Measurements from ENCODE around the gene CENPP.
A peak's percentile ranks its signal among the peaks of the same experiment; 100 is the strongest.
"Not testable (repeated sequence)": the region's sequence is repeated elsewhere in the genome, so short reads cannot be mapped to it uniquely, and the experiment has no call there.

The CENPP gene

GRCh38 chr9:92564504-92564903, 238.8 kb downstream of the CENPP start:
- H3K27me3 ChIP-seq (ENCODE audit: control insufficient read depth, insufficient read depth, low read length) = no peaks in the 10 kb centered on the region
- H3K9ac ChIP-seq (ENCODE audit: low read depth, low read length) = no peak overlapping the region
- H3K36me3 ChIP-seq (ENCODE audit: control insufficient read depth, insufficient read depth, low read length) = no peaks in the 10 kb centered on the region
- H3K9me3 ChIP-seq (ENCODE audit: control insufficient read depth, insufficient read depth, low read length) = no peaks in the 10 kb centered on the region
- H3K4me1 ChIP-seq (ENCODE audit: control insufficient read depth, insufficient read depth, low read length) = no peaks in the 10 kb centered on the region
- H3K4me3 ChIP-seq (ENCODE audit: low read depth, low read length) = no peak overlapping the region

GRCh38 chr9:92564982-92565381, 239.2 kb downstream of the CENPP start:
- Histone ChIP-seq H3K9ac (ENCODE audit: low read depth, low read length) (no peak overlapping the region), H3K27me3 (ENCODE audit: control insufficient read depth, insufficient read depth, low read length) (no peaks in the 10 kb centered on the region), H3K36me3 (ENCODE audit: control insufficient read depth, insufficient read depth, low read length) (no peaks in the 10 kb centered on the region), H3K9me3 (ENCODE audit: control insufficient read depth, insufficient read depth, low read length) (no peaks in the 10 kb centered on the region), H3K4me1 (ENCODE audit: control insufficient read depth, insufficient read depth, low read length) (no peaks in the 10 kb centered on the region), H3K4me3 (ENCODE audit: low read depth, low read length) (no peak overlapping the region)

- H3K27me3 ChIP-seq (ENCODE audit: control insufficient read depth, insufficient read depth, low read length); H3K9ac ChIP-seq (ENCODE audit: low read depth, low read length); H3K9me3 ChIP-seq (ENCODE audit: control insufficient read depth, insufficient read depth, low read length); H3K36me3 ChIP-seq (ENCODE audit: control insufficient read depth, insufficient read depth, low read length); H3K4me1 ChIP-seq (ENCODE audit: control insufficient read depth, insufficient read depth, low read length); H3K4me3 ChIP-seq (ENCODE audit: low read depth, low read length): not testable (repeated sequence)
Observed at GRCh38 chr9:92571871-92572270, 246.1 kb downstream of the CENPP start.

- not testable (repeated sequence) for H3K4me1 ChIP-seq (ENCODE audit: control insufficient read depth, insufficient read depth, low read length); H3K9me3 ChIP-seq (ENCODE audit: control insufficient read depth, insufficient read depth, low read length); H3K27me3 ChIP-seq (ENCODE audit: control insufficient read depth, insufficient read depth, low read length); H3K36me3 ChIP-seq (ENCODE audit: control insufficient read depth, insufficient read depth, low read length); H3K4me3 ChIP-seq (ENCODE audit: low read depth, low read length); H3K9ac ChIP-seq (ENCODE audit: low read depth, low read length)
Observed at GRCh38 chr9:92573612-92574011, 247.9 kb downstream of the CENPP start.

DNA sequence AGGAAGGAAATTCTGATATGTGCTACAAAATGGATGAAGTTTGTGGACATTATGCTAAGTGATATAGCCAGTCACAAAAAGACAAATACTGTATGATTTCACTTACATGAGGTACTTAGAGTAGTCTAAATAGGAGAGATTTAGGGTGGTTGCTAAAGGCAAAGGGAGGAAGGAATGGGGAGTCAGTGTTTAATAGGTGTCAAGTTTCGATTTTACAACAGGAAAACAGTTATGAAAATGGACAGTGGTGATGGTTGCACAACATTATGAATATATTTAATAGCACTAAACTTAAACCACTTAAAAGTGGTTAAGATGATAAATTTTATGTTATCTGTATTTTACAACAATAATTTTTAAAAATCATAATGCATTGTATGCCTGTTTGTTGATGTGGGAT, 250.4 kb downstream of the CENPP start:
- H3K27me3 ChIP-seq (ENCODE audit: control insufficient read depth, insufficient read depth, low read length) = no peaks in the 10 kb centered on the region
- H3K4me3 ChIP-seq (ENCODE audit: low read depth, low read length) = no peak overlapping the region
- no peaks in the 10 kb centered on the region for H3K9me3 ChIP-seq (ENCODE audit: control insufficient read depth, insufficient read depth, low read length)
- H3K9ac ChIP-seq (ENCODE audit: low read depth, low read length) = no peak overlapping the region
- H3K4me1 ChIP-seq (ENCODE audit: control insufficient read depth, insufficient read depth, low read length) = no peaks in the 10 kb centered on the region
- H3K36me3 ChIP-seq (ENCODE audit: control insufficient read depth, insufficient read depth, low read length) = no peaks in the 10 kb centered on the region

GRCh38 chr9:92589923-92590322, 264.2 kb downstream of the CENPP start:
- Histone ChIP-seq H3K4me1 (ENCODE audit: control insufficient read depth, insufficient read depth, low read length) (no peaks in the 10 kb centered on the region), H3K36me3 (ENCODE audit: control insufficient read depth, insufficient read depth, low read length) (no peaks in the 10 kb centered on the region), H3K9me3 (ENCODE audit: control insufficient read depth, insufficient read depth, low read length) (no peaks in the 10 kb centered on the region), H3K4me3 (ENCODE audit: low read depth, low read length) (no peak overlapping the region), H3K27me3 (ENCODE audit: control insufficient read depth, insufficient read depth, low read length) (no peaks in the 10 kb centered on the region), H3K9ac (ENCODE audit: low read depth, low read length) (no peak overlapping the region)

DNA sequence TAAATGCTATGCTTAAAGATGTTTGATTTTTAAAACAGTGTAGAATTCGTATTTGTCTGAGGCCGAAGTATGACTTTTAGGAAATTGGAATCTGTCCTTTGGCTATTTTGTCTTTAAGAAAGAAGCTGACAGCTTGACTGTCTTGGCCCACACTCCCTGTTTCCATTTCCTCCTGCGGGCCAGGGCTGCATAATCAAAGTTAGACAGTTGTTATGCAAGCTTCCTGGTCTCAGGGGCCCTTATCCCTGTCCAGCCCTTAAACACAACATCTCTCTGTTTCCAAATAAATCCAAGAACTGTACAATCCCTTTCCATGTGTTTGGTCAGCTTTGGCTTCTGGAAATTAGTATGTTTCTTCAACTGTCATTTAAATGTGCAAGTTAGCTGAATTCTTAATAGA, 264.6 kb downstream of the CENPP start:
- no peaks in the 10 kb centered on the region for H3K9me3 ChIP-seq (ENCODE audit: control insufficient read depth, insufficient read depth, low read length)
- H3K4me3 ChIP-seq (ENCODE audit: low read depth, low read length) = no peak overlapping the region
- no peaks in the 10 kb centered on the region for H3K27me3 ChIP-seq (ENCODE audit: control insufficient read depth, insufficient read depth, low read length)
- H3K4me1 ChIP-seq (ENCODE audit: control insufficient read depth, insufficient read depth, low read length) = no peaks in the 10 kb centered on the region
- H3K9ac ChIP-seq (ENCODE audit: low read depth, low read length) = no peak overlapping the region
- no peaks in the 10 kb centered on the region for H3K36me3 ChIP-seq (ENCODE audit: control insufficient read depth, insufficient read depth, low read length)

DNA sequence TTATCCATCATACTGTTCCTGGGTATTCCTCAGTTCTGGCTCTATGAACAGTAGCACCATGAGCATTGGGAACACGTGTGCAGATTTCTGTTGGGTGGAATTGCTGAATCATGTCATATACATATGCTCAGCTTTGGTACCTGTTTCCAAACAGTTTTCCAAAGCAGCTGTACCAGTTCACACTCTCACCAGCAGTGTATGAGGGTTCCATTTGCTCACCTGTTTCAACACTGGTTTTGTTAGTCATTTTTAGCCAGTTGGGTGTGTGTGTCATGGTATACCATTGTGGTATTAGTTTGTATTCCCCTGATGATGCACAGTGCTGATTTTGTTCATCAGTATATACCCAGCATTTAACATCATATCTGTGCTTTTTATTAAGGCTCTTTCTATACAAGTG, 266.8 kb downstream of the CENPP start:
- H3K4me1 ChIP-seq (ENCODE audit: control insufficient read depth, insufficient read depth, low read length) = no peaks in the 10 kb centered on the region
- no peak overlapping the region for H3K4me3 ChIP-seq (ENCODE audit: low read depth, low read length)
- H3K27me3 ChIP-seq (ENCODE audit: control insufficient read depth, insufficient read depth, low read length) = no peaks in the 10 kb centered on the region
- H3K36me3 ChIP-seq (ENCODE audit: control insufficient read depth, insufficient read depth, low read length) = no peaks in the 10 kb centered on the region
- H3K9ac ChIP-seq (ENCODE audit: low read depth, low read length) = no peak overlapping the region
- H3K9me3 ChIP-seq (ENCODE audit: control insufficient read depth, insufficient read depth, low read length) = no peaks in the 10 kb centered on the region

- Histone ChIP-seq H3K27me3 (ENCODE audit: control insufficient read depth, insufficient read depth, low read length) (no peaks in the 10 kb centered on the region), H3K36me3 (ENCODE audit: control insufficient read depth, insufficient read depth, low read length) (no peaks in the 10 kb centered on the region), H3K4me1 (ENCODE audit: control insufficient read depth, insufficient read depth, low read length) (no peaks in the 10 kb centered on the region), H3K9me3 (ENCODE audit: control insufficient read depth, insufficient read depth, low read length) (no peaks in the 10 kb centered on the region), H3K9ac (ENCODE audit: low read depth, low read length) (no peak overlapping the region), H3K4me3 (ENCODE audit: low read depth, low read length) (no peak overlapping the region)
Observed at GRCh38 chr9:92592946-92593861, 267.5 kb downstream of the CENPP start.

DNA sequence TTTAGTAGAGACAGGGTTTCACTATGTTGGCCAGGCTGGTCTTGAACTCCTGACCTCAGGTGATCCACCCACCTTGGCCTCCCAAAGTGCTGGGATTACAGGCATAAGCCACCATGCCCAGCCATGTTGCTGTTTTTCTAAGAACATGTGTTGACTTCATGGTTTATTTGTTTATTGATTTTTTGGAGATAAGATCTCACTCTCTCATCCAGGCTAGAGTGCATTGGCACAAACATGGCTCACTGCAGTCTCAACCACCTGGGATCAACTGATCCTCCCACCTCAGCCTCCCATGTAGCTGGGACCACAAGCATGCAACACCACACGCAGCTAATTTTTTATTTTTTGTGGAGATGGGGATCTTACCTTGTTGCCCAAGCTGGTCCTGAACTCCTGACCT, 269.3 kb downstream of the CENPP start:
- H3K9ac ChIP-seq (ENCODE audit: low read depth, low read length); H3K9me3 ChIP-seq (ENCODE audit: control insufficient read depth, insufficient read depth, low read length); H3K4me3 ChIP-seq (ENCODE audit: low read depth, low read length); H3K36me3 ChIP-seq (ENCODE audit: control insufficient read depth, insufficient read depth, low read length); H3K27me3 ChIP-seq (ENCODE audit: control insufficient read depth, insufficient read depth, low read length); H3K4me1 ChIP-seq (ENCODE audit: control insufficient read depth, insufficient read depth, low read length): not testable (repeated sequence)

DNA sequence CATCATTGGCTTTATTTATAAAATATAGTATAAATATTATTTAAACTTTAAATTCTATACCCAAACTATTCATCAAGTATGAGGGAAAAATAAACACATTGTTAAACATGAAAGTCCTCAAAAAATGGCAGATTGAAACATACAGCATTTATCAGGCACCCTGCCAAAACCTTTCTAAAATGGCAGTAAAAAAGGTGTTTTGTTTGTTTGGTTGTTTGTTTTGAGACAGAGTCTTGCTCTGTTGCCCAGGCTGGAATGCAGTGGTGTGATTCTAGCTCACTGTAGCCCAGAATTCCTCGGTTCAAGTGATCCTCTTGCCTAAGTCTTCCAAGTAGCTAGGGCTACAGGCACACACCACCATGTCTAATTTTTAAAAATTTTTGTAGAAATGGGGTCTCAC, 270.2 kb downstream of the CENPP start:
- no peak overlapping the region for H3K9ac ChIP-seq (ENCODE audit: low read depth, low read length)
- no peaks in the 10 kb centered on the region for H3K4me1 ChIP-seq (ENCODE audit: control insufficient read depth, insufficient read depth, low read length)
- no peaks in the 10 kb centered on the region for H3K36me3 ChIP-seq (ENCODE audit: control insufficient read depth, insufficient read depth, low read length)
- H3K9me3 ChIP-seq (ENCODE audit: control insufficient read depth, insufficient read depth, low read length) = no peaks in the 10 kb centered on the region
- no peak overlapping the region for H3K4me3 ChIP-seq (ENCODE audit: low read depth, low read length)
- no peaks in the 10 kb centered on the region for H3K27me3 ChIP-seq (ENCODE audit: control insufficient read depth, insufficient read depth, low read length)

DNA sequence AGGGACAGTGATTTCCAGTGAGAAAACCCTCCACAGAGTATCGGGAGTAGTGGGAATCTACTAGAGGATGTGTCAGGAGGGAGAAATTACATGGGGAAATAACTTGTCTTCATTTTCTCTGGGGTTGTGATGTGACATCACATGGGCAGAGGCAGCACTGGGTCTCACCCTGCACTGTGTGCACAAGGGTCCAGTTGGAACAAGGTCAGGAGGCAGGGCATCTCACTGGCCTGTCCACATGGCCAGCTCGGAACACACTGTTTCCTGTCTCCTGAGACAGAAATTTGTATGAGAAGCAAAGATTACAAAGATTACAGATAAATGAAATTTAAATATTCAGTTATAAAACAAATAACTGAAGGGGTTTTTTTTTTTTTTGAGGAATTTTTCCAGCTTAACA, 272.6 kb downstream of the CENPP start:
- Histone ChIP-seq H3K9ac (ENCODE audit: low read depth, low read length) (peak overlapping the region; percentile 24), H3K36me3 (ENCODE audit: control insufficient read depth, insufficient read depth, low read length) (peaks cover 2% of the 10 kb centered on the region), H3K27me3 (ENCODE audit: control insufficient read depth, insufficient read depth, low read length) (no peaks in the 10 kb centered on the region), H3K4me3 (ENCODE audit: low read depth, low read length) (no peak overlapping the region), H3K4me1 (ENCODE audit: control insufficient read depth, insufficient read depth, low read length) (no peaks in the 10 kb centered on the region), H3K9me3 (ENCODE audit: control insufficient read depth, insufficient read depth, low read length) (no peaks in the 10 kb centered on the region)

Data from iPS-15b (cell line).